HAP-1 (cell line): ENCODE results near the gene TRIM24.

ENCODE experiments used
- DNase-seq, 2 experiments: peaks; one replicate each; pipeline ENCODE4 v3.0.0-alpha.2; 2016 to 2020; ENCODE audit warnings: low spot score in 2 of 2
- H3K27me3 ChIP-seq: fragments of 250-450 bp; sonication (Bioruptor Pico); 2 replicates; pipeline ENCODE4 v1.5.1; 2020; ENCODE audit warnings: low read depth, mild to moderate bottlenecking, moderate library complexity
- H3K36me3 ChIP-seq: fragments of 250-450 bp; sonication (Bioruptor Pico); replicated peaks from 2 replicates; pipeline ENCODE4 v1.5.1; 2020; ENCODE audit warnings: mild to moderate bottlenecking
- H3K4me1 ChIP-seq: fragments of 250-450 bp; sonication (Bioruptor Pico); 2 replicates; pipeline ENCODE4 v1.5.1; 2020; ENCODE audit warnings: mild to moderate bottlenecking
- H3K4me3 ChIP-seq: fragments of 250-450 bp; sonication (Bioruptor Pico); 2 replicates; pipeline ENCODE4 v1.5.1; 2020; ENCODE audit warnings: mild to moderate bottlenecking, moderate library complexity
- H3K9me3 ChIP-seq: fragments of 250-450 bp; sonication (Bioruptor Pico); 2 replicates; pipeline ENCODE4 v1.5.1; 2020; ENCODE audit warnings: mild to moderate bottlenecking, moderate library complexity
- in situ Hi-C: fragments of 300-500 bp; cut with MboI; formaldehyde crosslinking; loops from 3 replicates; pipeline ENCODE4 v1.14.3; 2020; ENCODE audit warnings: low sequenced_read_pairs, inconsistent platforms, mixed read lengths

TRIM24 gene

DNA sequence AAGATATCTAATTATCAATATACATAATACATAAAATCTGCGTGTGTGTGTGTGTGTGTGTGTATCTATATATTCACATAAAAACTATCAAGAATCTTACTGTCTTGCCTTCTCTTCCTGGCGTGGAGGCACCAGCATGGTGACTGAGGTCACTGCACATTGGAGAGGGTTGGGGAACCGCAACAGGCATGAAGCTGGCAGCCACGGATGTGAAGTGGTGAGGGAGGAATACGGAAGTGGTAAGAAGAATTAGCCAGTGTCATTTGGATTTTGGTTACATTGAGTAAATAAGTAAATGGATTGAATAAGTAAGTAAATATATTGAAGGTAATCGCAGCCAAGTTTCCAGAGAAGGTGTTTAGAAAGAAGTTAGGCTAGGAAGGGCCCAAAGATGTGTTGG is 85.1 kb downstream of the TRIM24 start:
- H3K36me3 ChIP-seq = peaks cover 76% of the 10 kb centered on the region
- H3K4me1 ChIP-seq = no peaks in the 10 kb centered on the region; the same call in 1 of the 2 replicates
- in situ Hi-C loops = no loop called here
- H3K27me3 ChIP-seq = no peaks in the 10 kb centered on the region
- no peak for DNase-seq
- no peak overlapping the region for H3K4me3 ChIP-seq
- no peaks in the 10 kb centered on the region for H3K9me3 ChIP-seq

- in situ Hi-C loops = no loop called here
- Histone ChIP-seq H3K9me3 (no peaks in the 10 kb centered on the region), H3K4me3 (no peak overlapping the region), H3K4me1 (no peaks in the 10 kb centered on the region; the same call in 1 of the 2 replicates), H3K27me3 (no peaks in the 10 kb centered on the region), H3K36me3 (peaks cover 79% of the 10 kb centered on the region)
- no peak for DNase-seq
These were observed 86.1 kb downstream of the TRIM24 start for GRCh38 chr7:138546064-138546619.

DNA sequence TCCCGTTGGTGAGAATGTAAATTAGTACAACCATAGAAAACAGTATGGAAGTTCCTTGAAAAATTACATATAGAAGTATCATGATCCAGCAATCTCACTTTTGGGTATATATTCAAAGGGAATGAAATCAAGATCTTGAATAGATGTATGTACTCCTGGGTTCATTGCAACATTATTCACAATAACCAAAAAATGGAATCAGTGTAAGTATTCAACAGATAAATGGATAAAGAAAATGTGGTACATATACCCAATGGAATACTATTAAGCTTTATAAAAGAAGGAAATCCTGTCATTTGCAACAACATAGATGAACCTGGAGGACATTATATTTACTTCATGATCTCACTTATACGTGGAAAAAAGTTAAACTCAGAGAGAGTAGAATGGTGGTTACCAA is 86.8 kb downstream of the TRIM24 start:
- Histone ChIP-seq H3K9me3 (no peaks in the 10 kb centered on the region), H3K27me3 (no peaks in the 10 kb centered on the region), H3K4me1 (no peaks in the 10 kb centered on the region; the same call in 1 of the 2 replicates), H3K4me3 (no peak overlapping the region), H3K36me3 (peaks cover 79% of the 10 kb centered on the region)
- in situ Hi-C loops = no loop called here
- DNase-seq = no peak

GRCh38 chr7:138549082-138549481 is 89.0 kb downstream of the TRIM24 start:
- Histone ChIP-seq H3K4me3 (no peak overlapping the region), H3K36me3 (peaks cover 85% of the 10 kb centered on the region), H3K9me3 (no peaks in the 10 kb centered on the region), H3K4me1 (no peaks in the 10 kb centered on the region; the same call in 1 of the 2 replicates), H3K27me3 (no peaks in the 10 kb centered on the region)
- in situ Hi-C loops = no loop called here
- DNase-seq = no peak

DNA sequence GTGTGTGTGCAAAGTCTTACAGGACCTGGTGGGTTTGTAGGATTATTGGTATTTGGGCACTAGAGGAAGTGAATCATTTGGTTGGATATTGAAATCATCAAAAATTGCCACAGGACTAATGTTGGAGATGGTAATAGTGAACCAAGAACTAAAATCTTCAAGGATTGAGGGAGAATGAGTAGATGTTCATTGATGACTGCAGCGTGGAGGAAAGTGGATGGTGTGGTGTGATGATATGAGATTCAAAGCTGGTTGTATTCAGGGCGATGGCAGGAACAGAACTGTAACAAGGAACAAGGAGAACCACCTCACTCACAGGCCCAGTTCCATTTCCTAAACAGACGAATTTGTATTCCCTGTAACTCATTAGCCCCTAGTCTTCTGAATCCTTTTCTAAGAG is 90.3 kb downstream of the TRIM24 start:
- Histone ChIP-seq H3K27me3 (no peaks in the 10 kb centered on the region), H3K9me3 (no peaks in the 10 kb centered on the region), H3K36me3 (peaks cover 84% of the 10 kb centered on the region), H3K4me1 (no peaks in the 10 kb centered on the region; the same call in 1 of the 2 replicates), H3K4me3 (no peak overlapping the region)
- DNase-seq = no peak
- in situ Hi-C loops = no loop called here

- H3K4me1 ChIP-seq = no peaks in the 10 kb centered on the region; the same call in 1 of the 2 replicates
- in situ Hi-C loops = no loop called here
- DNase-seq = no peak
- no peaks in the 10 kb centered on the region for H3K27me3 ChIP-seq
- no peaks in the 10 kb centered on the region for H3K9me3 ChIP-seq
- H3K36me3 ChIP-seq = peaks cover 83% of the 10 kb centered on the region
- no peak overlapping the region for H3K4me3 ChIP-seq
These were observed 91.0 kb downstream of the TRIM24 start for GRCh38 chr7:138551102-138551501.

- Histone ChIP-seq H3K36me3 (peaks cover 88% of the 10 kb centered on the region), H3K4me3 (no peak overlapping the region), H3K9me3 (no peaks in the 10 kb centered on the region), H3K27me3 (no peaks in the 10 kb centered on the region), H3K4me1 (peaks cover 13% of the 10 kb centered on the region)
- in situ Hi-C loops = no loop called here
- DNase-seq = no peak
These were observed 93.7 kb downstream of the TRIM24 start for GRCh38 chr7:138553805-138554204.

GRCh38 chr7:138554674-138555073 is 94.6 kb downstream of the TRIM24 start:
- no peak for DNase-seq
- in situ Hi-C loops = no loop called here
- peaks cover 90% of the 10 kb centered on the region for H3K36me3 ChIP-seq
- no peak overlapping the region for H3K4me3 ChIP-seq
- no peaks in the 10 kb centered on the region for H3K9me3 ChIP-seq
- H3K27me3 ChIP-seq = no peaks in the 10 kb centered on the region
- peaks cover 13% of the 10 kb centered on the region for H3K4me1 ChIP-seq

DNA sequence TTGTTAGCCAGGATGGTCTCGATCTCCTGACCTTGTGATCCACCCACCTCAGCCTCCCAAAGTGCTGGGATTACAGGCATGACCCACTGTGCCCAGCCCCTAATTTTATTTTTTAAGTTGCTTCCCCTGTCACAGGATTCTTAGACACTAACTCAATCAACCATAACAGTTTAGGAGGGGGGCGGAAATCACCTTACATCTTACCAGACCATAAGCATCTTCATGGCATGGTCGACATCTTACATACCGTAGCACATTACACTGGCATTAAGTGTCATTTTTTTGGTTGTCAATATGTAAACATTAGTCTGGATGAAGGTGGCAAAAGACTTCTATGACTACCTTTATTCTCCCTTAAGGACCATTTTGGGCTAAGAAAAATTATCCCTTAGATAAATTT is 95.6 kb downstream of the TRIM24 start:
- peaks cover 13% of the 10 kb centered on the region for H3K4me1 ChIP-seq
- H3K27me3 ChIP-seq = no peaks in the 10 kb centered on the region
- peaks cover 90% of the 10 kb centered on the region for H3K36me3 ChIP-seq
- no peaks in the 10 kb centered on the region for H3K9me3 ChIP-seq
- no peak overlapping the region for H3K4me3 ChIP-seq
- in situ Hi-C loops = no loop called here
- no peak for DNase-seq

DNA sequence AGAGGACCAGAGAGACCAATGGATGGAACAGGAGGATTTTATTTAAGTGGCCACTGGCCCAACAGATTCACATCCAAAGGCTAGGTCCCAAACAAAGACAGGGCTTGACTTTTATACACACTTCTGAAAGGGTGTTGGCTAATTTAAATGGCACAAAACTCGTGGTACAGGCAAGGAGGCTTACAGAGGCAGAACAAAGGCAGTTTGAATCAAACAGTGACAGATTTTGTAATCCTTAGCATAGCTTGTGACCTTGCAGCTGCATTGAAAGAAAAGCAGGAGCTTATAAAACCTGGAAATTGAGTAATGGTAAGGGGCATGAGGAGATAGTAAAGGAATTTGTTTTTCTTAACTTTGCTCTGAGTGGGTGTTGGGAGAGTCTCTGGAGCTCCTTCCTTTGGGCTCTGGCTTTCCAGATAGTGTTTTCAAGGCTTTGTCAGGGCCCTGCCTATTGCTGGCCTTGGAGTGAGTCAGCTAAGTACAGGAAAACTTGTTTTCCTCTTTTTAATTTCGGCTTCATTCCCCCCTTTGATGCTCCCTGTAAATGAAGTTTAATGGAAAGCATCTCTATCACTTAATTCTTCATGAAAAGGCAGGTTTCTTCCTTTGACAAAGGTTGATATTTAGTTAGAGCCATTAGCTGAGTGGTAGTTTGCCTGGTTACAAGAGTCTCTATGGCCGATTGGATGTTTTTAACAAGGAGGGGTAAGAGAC is 96.9 kb downstream of the TRIM24 start:
- H3K9me3 ChIP-seq = peaks cover under 1% of the 10 kb centered on the region; the same call in 1 of the 2 replicates
- peaks cover 90% of the 10 kb centered on the region for H3K36me3 ChIP-seq
- no peaks in the 10 kb centered on the region for H3K27me3 ChIP-seq
- H3K4me1 ChIP-seq = peaks cover 13% of the 10 kb centered on the region
- H3K4me3 ChIP-seq = no peak overlapping the region
- DNase-seq = peak; percentile 50 to 68
- in situ Hi-C loops = no loop called here

DNA sequence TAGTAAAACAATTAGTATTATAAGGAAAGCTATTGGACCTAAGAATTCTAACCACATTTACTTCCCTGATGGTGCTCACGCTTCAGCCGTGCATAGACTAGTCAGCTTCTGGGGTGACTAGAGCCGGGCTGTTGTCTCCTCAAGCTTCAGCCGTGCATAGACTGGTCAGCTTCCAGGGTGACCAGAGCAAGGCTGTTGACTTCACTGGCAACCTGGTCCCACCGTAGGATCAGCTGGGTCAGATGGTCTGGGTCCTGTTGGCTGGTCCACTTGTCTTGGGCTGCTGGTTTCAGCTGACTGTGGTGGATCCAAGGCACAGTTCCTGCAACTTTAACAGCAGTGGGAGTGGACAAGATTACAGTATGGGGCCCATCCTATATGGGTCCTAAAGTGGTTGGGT is 99.4 kb downstream of the TRIM24 start:
- Histone ChIP-seq H3K9me3 (peaks cover 9% of the 10 kb centered on the region; the same call in 1 of the 2 replicates), H3K27me3 (no peaks in the 10 kb centered on the region), H3K4me3 (no peak overlapping the region), H3K36me3 (peaks cover 91% of the 10 kb centered on the region), H3K4me1 (peaks cover 13% of the 10 kb centered on the region)
- no peak for DNase-seq
- in situ Hi-C loops = no loop called here

GRCh38 chr7:138563808-138564207 is 103.7 kb downstream of the TRIM24 start:
- Histone ChIP-seq H3K4me1 (no peaks in the 10 kb centered on the region), H3K4me3 (no peak overlapping the region), H3K36me3 (peaks cover 97% of the 10 kb centered on the region), H3K27me3 (no peaks in the 10 kb centered on the region), H3K9me3 (peaks cover 18% of the 10 kb centered on the region)
- no peak for DNase-seq
- in situ Hi-C loops = no loop called here

GRCh38 chr7:138564365-138564764 is 104.3 kb downstream of the TRIM24 start:
- in situ Hi-C loops = no loop called here
- no peak overlapping the region for H3K4me3 ChIP-seq
- DNase-seq = no peak
- no peaks in the 10 kb centered on the region for H3K27me3 ChIP-seq
- H3K4me1 ChIP-seq = no peaks in the 10 kb centered on the region
- peaks cover 97% of the 10 kb centered on the region for H3K36me3 ChIP-seq
- H3K9me3 ChIP-seq = peaks cover 18% of the 10 kb centered on the region

DNA sequence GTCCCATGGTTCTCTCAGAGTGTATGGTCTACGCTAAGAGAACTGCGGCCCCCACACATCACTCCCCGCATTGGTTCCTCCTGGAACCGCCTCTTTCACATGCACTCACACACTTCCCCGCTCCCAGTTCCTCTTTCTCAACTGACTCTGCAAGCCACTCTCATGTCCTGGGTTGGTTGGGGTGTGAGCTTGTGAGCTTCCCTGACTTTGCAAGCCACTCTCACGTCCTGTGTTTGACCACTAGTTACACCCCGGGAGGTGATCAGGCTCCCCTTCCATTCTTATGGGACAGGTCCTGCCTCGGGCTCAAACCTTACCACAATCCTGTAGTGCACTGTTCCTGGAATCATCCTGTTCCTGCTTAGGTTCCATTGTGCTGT is 105.0 kb downstream of the TRIM24 start:
- Histone ChIP-seq H3K4me3 (no peak overlapping the region), H3K36me3 (peaks cover 94% of the 10 kb centered on the region), H3K4me1 (no peaks in the 10 kb centered on the region), H3K27me3 (no peaks in the 10 kb centered on the region), H3K9me3 (peaks cover 18% of the 10 kb centered on the region)
- DNase-seq = no peak
- in situ Hi-C loops = no loop called here
